ENCODE data around the gene P2RY8.
"Not testable (repeated sequence)": the region's sequence is repeated elsewhere in the genome, so short reads cannot be mapped to it uniquely, and the experiment has no call there.

P2RY8 gene

GRCh38 chrX:1537031-1537715 is at the start of gene P2RY8:
P2RY8 (minus strand) TSS chrX:1537185; CDS start chrX:1466558, 70,627 bp downstream.
- no peak for DNase-seq

GRCh38 chrX:1584237-1585011 is 47.4 kb upstream of the P2RY8 start:
- DNase-seq = no peak

GRCh38 chrX:1582686-1583437 is 45.9 kb upstream of the P2RY8 start:
- peak; percentile 0 for DNase-seq

- DNase-seq = no peak
These were observed 44.1 kb upstream of the P2RY8 start for GRCh38 chrX:1581132-1581531.

GRCh38 chrX:1578511-1579173 is 41.7 kb upstream of the P2RY8 start:
- DNase-seq = no peak

- no peak for DNase-seq
These were observed 40.9 kb upstream of the P2RY8 start for GRCh38 chrX:1577845-1578244.

GRCh38 chrX:1576201-1576992 is 39.4 kb upstream of the P2RY8 start:
- no peak for DNase-seq

GRCh38 chrX:1574181-1574580 is 37.2 kb upstream of the P2RY8 start:
- DNase-seq = not testable (repeated sequence)

- DNase-seq = no peak
These were observed 28.0 kb upstream of the P2RY8 start for GRCh38 chrX:1564750-1565683.

GRCh38 chrX:1564077-1564476 is 27.1 kb upstream of the P2RY8 start:
- not testable (repeated sequence) for DNase-seq

- DNase-seq = no peak
These were observed 24.2 kb upstream of the P2RY8 start for GRCh38 chrX:1561164-1561563.

- DNase-seq = no peak
These were observed 21.9 kb upstream of the P2RY8 start for GRCh38 chrX:1558761-1559468.

GRCh38 chrX:1557442-1557841 is 20.5 kb upstream of the P2RY8 start:
- not testable (repeated sequence) for DNase-seq

GRCh38 chrX:1555370-1555769 is 18.4 kb upstream of the P2RY8 start:
- DNase-seq = no peak

GRCh38 chrX:1554469-1555210 is 17.7 kb upstream of the P2RY8 start:
- DNase-seq = no peak

GRCh38 chrX:1551959-1552546 is 15.1 kb upstream of the P2RY8 start:
- DNase-seq = no peak

- DNase-seq = no peak
These were observed 9.8 kb upstream of the P2RY8 start for GRCh38 chrX:1546691-1547251.

- no peak for DNase-seq
These were observed 8.9 kb upstream of the P2RY8 start for GRCh38 chrX:1545776-1546408.
